Ovary (tissue), 9 donors: Measurements from ENCODE around the gene SUGP1. TPM values are rescaled to one million over a fixed set of nuclear protein-coding genes. Genes with fewer than 3 reads are reported as not detected.

Experiments used
- DNase-seq, 5 donors: peaks; one replicate each; pipeline ENCODE4 v3.0.0-alpha.2; 2019 to 2020
- H3K27ac ChIP-seq, 2 donors: fragments of 200-600 bp; one replicate each; pipeline versions ENCODE4 v1.5.1 to v1.8.0; 2019 to 2022
- H3K27me3 ChIP-seq: fragments of 200-600 bp; one replicate; pipeline ENCODE4 v1.8.0; 2022
- H3K36me3 ChIP-seq: fragments of 200-600 bp; sonication (generic); one replicate; pipeline ENCODE4 v1.5.1; 2019
- H3K4me1 ChIP-seq: one replicate; pipeline ENCODE4 v1.8.1; 2013; ENCODE audit warnings: mild to moderate bottlenecking, moderate library complexity; ENCODE audit not compliant: insufficient read depth
- H3K4me3 ChIP-seq: fragments of 200-600 bp; sonication (generic); one replicate; pipeline ENCODE4 v1.5.1; 2017
- H3K9me3 ChIP-seq, 2 donors: fragments of 200-600 bp in 1 of 2; sonication (generic) in 1 of 2; one replicate each; pipeline versions ENCODE4 v1.5.1 to v1.8.1; 2013 to 2019; ENCODE audit warnings: mild to moderate bottlenecking in 1 of 2, moderate library complexity in 1 of 2
- EP300 ChIP-seq: sonication (generic); formaldehyde crosslinking; IDR thresholded peaks from one replicate; pipeline ENCODE4 v1.6.1; 2017; ENCODE audit warnings: antibody characterized with exemption
- POLR2A ChIP-seq: fragments of 450-650 bp; IDR thresholded peaks from one replicate; pipeline ENCODE4 v1.6.1; 2017; ENCODE audit warnings: antibody characterized with exemption, mild to moderate bottlenecking, moderate library complexity
- WGBS, 3 donors: extraction: QIAGEN DNeasy Blood & Tissue Kit in 1 of 3; methylation state at CpG; one replicate each; pipeline versions ENCODE4 v1.1.5 to v1.1.7; 2013 to 2017; 5-methylcytosine and 5-hydroxymethylcytosine counted together
- intact Hi-C, 4 donors: fragments of 100-400 bp; cut with DNase I; formaldehyde crosslinking; loops; one replicate each; pipeline versions ENCODE4 v1.11.0 to v1.15.1; 2022 to 2023
- polyA plus RNA-seq, 2 donors: library from polyadenylated mRNA; stranded (reverse); fragments of 200-250 nt in 1 of 2; fragments of 350-450 nt in 1 of 2; fragmentation: Illumina TruSeq in 1 of 2; extraction: RNeasy Lipid Tissue Mini Kit (QIAGEN cat#74804) in 1 of 2; gene quantifications; one replicate each; pipeline ENCODE4 v1.2.3, GENCODE V29; 2013 to 2014
- total RNA-seq, 7 donors: library from RNA; depleted of rRNA in 2 of 7; stranded (reverse); fragments of >200 nt in 2 of 7; fragmentation: NEBNext Ultra II Directional in 3 of 7; extraction: Animal tissue kit (Norgen Biotek cat#: 25700) in 3 of 7; gene quantifications; one replicate each; pipeline versions ENCODE4 v1.1.0 to v1.2.4, GENCODE V29; 2016 to 2023
- TF ChIP-seq, protein P1 (sequence below), 3 donors: fragments of 450-650 bp in 2 of 3; fragments of 200-600 bp in 1 of 3; IDR thresholded peaks; one replicate each; pipeline versions ENCODE4 v1.5.1 to v1.8.0; 2016 to 2022; ENCODE audit warnings: antibody characterized with exemption in 3 of 3, mild to moderate bottlenecking in 1 of 3
- donor health status: DM: no; HTN: no; CAD: no; lungs with moderate emphysema.
- donor health status: DM: no; HTN: no; CAD: no.
- donor health status: Bipolar disorder and iron deficiency.
- donor health status: DM: yes; HTN: yes; CAD: no.
- donor health status: DM: no; HTN: no; CAD: no.
- donor health status: DM: yes; HTN: yes; CAD: no.

The SUGP1 gene
- total and polyA plus RNA-seq, 9 donors = 14.7 to 42.9 (median 36.6) TPM

DNA sequence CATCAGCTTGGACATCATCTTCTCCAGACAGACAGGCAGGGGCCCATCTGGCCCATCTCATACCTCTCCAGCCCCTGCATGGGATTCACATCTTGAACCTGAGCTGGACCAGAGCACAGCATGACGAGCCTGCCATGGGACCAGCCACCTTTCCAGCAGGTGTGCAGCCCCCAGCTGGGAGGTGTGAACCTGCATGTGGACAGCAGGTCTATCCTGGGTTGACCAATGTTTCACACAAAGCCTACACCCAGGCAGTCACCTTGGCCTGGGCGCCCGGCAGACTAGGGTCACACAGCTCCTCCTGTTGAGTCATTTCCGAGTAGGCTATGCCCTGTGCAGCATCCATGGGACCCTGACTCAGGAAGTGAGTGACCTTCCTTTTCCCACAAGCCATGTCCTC lies 41.8 kb upstream of the SUGP1 start:
- intact Hi-C loops = no loop called here
- no peak overlapping the region for H3K4me3 ChIP-seq
- H3K36me3 ChIP-seq = no peaks in the 10 kb centered on the region
- H3K4me1 ChIP-seq = no peaks in the 10 kb centered on the region
- 87 to 96% (median 89%) methylated on average over 4 of the region's 4 CpGs for WGBS, 3 donors
- H3K9me3 ChIP-seq = no peaks in the 10 kb centered on the region
- DNase-seq = no peak
- TF ChIP-seq, protein P1, sequence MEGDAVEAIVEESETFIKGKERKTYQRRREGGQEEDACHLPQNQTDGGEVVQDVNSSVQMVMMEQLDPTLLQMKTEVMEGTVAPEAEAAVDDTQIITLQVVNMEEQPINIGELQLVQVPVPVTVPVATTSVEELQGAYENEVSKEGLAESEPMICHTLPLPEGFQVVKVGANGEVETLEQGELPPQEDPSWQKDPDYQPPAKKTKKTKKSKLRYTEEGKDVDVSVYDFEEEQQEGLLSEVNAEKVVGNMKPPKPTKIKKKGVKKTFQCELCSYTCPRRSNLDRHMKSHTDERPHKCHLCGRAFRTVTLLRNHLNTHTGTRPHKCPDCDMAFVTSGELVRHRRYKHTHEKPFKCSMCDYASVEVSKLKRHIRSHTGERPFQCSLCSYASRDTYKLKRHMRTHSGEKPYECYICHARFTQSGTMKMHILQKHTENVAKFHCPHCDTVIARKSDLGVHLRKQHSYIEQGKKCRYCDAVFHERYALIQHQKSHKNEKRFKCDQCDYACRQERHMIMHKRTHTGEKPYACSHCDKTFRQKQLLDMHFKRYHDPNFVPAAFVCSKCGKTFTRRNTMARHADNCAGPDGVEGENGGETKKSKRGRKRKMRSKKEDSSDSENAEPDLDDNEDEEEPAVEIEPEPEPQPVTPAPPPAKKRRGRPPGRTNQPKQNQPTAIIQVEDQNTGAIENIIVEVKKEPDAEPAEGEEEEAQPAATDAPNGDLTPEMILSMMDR (IDR thresholded peaks at IDR 0.05) = no peak
- TF ChIP-seq EP300 = no peak
- TF ChIP-seq POLR2A = no peak
- H3K27ac ChIP-seq = no peak overlapping the region
- no peaks in the 10 kb centered on the region for H3K27me3 ChIP-seq

DNA sequence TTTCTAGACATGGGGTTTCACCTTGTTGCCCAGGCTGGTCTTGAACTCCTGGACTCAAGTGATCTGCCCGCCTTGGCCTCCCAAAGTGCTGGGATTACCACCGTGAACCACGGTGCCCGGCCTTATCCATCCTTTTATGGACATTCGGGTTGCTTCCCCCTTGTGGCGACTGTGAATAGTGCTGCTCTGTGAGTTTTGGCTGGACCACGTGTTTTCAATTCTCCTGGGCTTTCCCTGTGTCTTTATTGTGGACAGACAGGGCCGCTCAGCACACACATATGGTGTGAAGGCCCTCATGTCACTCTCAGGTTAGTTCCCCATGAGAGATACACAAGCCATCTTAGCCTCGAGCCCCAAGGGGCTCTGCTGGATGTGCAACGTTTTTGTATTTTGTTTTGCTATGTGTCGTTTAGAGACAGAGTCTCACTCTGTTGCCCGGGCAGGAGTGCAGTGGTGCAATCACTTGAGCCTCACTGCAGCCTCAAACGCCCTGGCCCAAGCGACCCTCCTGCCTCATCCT lies 40.8 kb upstream of the SUGP1 start:
- Histone ChIP-seq H3K4me1 (no peaks in the 10 kb centered on the region), H3K27me3 (no peaks in the 10 kb centered on the region), H3K36me3 (no peaks in the 10 kb centered on the region), H3K9me3 (no peaks in the 10 kb centered on the region), H3K27ac (no peak overlapping the region), H3K4me3 (no peak overlapping the region)
- intact Hi-C loops = no loop called here
- WGBS, 3 donors = 6 to 9% (median 6%) methylated on average over 14 of the region's 14 CpGs
- DNase-seq = peak; percentile 63 to 83 (median 78)
- no peak for TF ChIP-seq EP300
- TF ChIP-seq, protein P1 (IDR thresholded peaks at IDR 0.05) = peak; percentile 27 to 80 (median 73)

- no peak overlapping the region for H3K27ac ChIP-seq
- 84 to 91% (median 88%) methylated on average over 13 of the region's 13 CpGs for WGBS, 3 donors
These were observed 36.7 kb upstream of the SUGP1 start for GRCh38 chr19:19356901-19357566.

DNA sequence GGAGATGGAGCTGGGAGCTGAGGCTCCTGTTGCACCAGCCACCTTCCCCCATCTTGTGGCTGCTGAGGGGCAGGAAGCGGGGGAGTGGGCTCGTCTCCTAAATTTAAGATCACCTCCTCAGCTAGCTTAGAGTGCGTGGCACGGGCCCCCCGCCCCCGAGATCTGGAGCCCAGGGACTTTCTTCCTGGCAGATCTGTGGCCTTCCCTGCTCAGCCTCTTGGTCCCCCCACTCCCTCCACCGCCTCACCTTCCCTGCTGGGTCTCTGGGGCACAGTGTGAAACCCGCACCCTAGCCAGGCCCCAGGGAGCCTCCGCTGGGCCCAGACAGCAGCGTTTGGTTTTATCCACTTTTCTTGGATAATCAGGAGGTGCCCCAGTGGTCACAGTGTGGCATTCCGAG lies 36.2 kb upstream of the SUGP1 start:
- H3K36me3 ChIP-seq = no peaks in the 10 kb centered on the region
- 82 to 85% (median 85%) methylated on average over 11 of the region's 11 CpGs for WGBS, 3 donors
- intact Hi-C loops = loop anchor here in 1 of 4 donors (10.0 kb wide), 1 partner anchor 212 kb away; no protein-coding TSS in a partner anchor

More at GRCh38 chr19:19356901-19357566, 36.7 kb upstream of the SUGP1 start:
- Histone ChIP-seq H3K36me3 (no peaks in the 10 kb centered on the region), H3K4me1 (no peaks in the 10 kb centered on the region), H3K4me3 (no peak overlapping the region), H3K9me3 (no peaks in the 10 kb centered on the region), H3K27me3 (no peaks in the 10 kb centered on the region)
- intact Hi-C loops = loop anchor here in 1 of 4 donors (10.0 kb wide), 1 partner anchor 212 kb away; no protein-coding TSS in a partner anchor
- no peak for DNase-seq
- TF ChIP-seq, protein P1 (IDR thresholded peaks at IDR 0.05) = no peak
- no peak for TF ChIP-seq EP300
- TF ChIP-seq POLR2A = no peak

More for the DNA sequence above, 36.2 kb upstream of the SUGP1 start:
- no peak overlapping the region for H3K27ac ChIP-seq
- H3K4me3 ChIP-seq = no peak overlapping the region
- H3K9me3 ChIP-seq = no peaks in the 10 kb centered on the region
- TF ChIP-seq EP300 (no peak), POLR2A (no peak)
- TF ChIP-seq, protein P1 (IDR thresholded peaks at IDR 0.05) = no peak
- DNase-seq = no peak
- no peaks in the 10 kb centered on the region for H3K4me1 ChIP-seq
- no peaks in the 10 kb centered on the region for H3K27me3 ChIP-seq
